Panc1 (cell line): Measurements from ENCODE around the gene CALB2. TPM values are rescaled to one million over a fixed set of nuclear protein-coding genes. Genes with fewer than 3 reads are reported as not detected.
"Not testable (repeated sequence)": the region's sequence is repeated elsewhere in the genome, so short reads cannot be mapped to it uniquely, and the experiment has no call there.

Experiments
- ATAC-seq: fragments of 200-7000 bp; cut with Tn5 transposase; 2 replicates; pipeline ENCODE4 v1.9.1; 2020; ENCODE audit warnings: mild to moderate bottlenecking, moderate library complexity
- BruUV-seq: library from RNA; stranded (reverse); fragments of 400-500 nt; replicated peaks from 2 replicates; lab custom pipeline; 2021; lab: Mats Ljungman, UMichigan
- CTCF ChIA-PET: fragments of 300-600 bp; sonication (Branson Sonifier 250); formaldehyde crosslinking; loops from one replicate; lab custom pipeline; 2022; ENCODE audit warnings: antibody characterized with exemption; lab: Charles Lee
- POLR2A ChIA-PET: fragments of 300-600 bp; sonication (Branson Sonifier 250); formaldehyde crosslinking; loops from one replicate; lab custom pipeline; 2022; ENCODE audit warnings: antibody characterized with exemption; lab: Charles Lee
- DNase-seq: peaks from one replicate; pipeline ENCODE4 v3.0.0-alpha.2; 2010; ENCODE audit warnings: low read depth, low spot score
- H3K27ac ChIP-seq: 2 replicates; pipeline ENCODE4 v1.5.1; 2011; ENCODE audit warnings: mild to moderate bottlenecking, low read length, inconsistent platforms
- H3K27me3 ChIP-seq: fragments of 200-500 bp; sonication (Bioruptor generic); 2 replicates; pipeline ENCODE4 v1.6.0; 2014; ENCODE audit warnings: low read length, inconsistent platforms; ENCODE audit not compliant: control insufficient read depth, insufficient read depth
- H3K36me3 ChIP-seq: fragments of 200-500 bp; sonication (Bioruptor generic); 2 replicates; pipeline ENCODE4 v1.5.1; 2014; ENCODE audit warnings: inconsistent platforms, mild to moderate bottlenecking, low read length, moderate library complexity; ENCODE audit not compliant: control insufficient read depth, insufficient read depth
- H3K4me1 ChIP-seq: 2 replicates; pipeline ENCODE4 v1.5.1; 2011; ENCODE audit warnings: inconsistent platforms, mild to moderate bottlenecking, low read length, moderate library complexity; ENCODE audit not compliant: control insufficient read depth, insufficient read depth
- H3K4me3 ChIP-seq, 2 experiments: 2 replicates each; pipeline ENCODE4 v1.5.1; 2011 to 2012; ENCODE audit warnings: low read depth in 2 of 2, low read length in 2 of 2, mild to moderate bottlenecking in 2 of 2, inconsistent platforms in 1 of 2, moderate library complexity in 1 of 2
- H3K9me3 ChIP-seq: fragments of 200-500 bp; sonication (Bioruptor generic); 2 replicates; pipeline ENCODE4 v1.5.1; 2014; ENCODE audit warnings: low read depth, mild to moderate bottlenecking, inconsistent platforms, low read length, moderate library complexity; ENCODE audit not compliant: control insufficient read depth, insufficient read depth
- POLR2AphosphoS5 ChIP-seq: IDR thresholded peaks from 2 replicates; pipeline ENCODE4 v1.6.1; 2012; ENCODE audit warnings: mild to moderate bottlenecking, low read depth, low read length, moderate library complexity
- SIN3A ChIP-seq: IDR thresholded peaks from 2 replicates; pipeline ENCODE4 v1.6.1; 2012; ENCODE audit warnings: low read depth, mild to moderate bottlenecking, low read length, moderate library complexity, borderline replicate concordance; ENCODE audit not compliant: insufficient read depth
- TCF7L2 ChIP-seq: IDR thresholded peaks from 2 replicates; pipeline ENCODE4 v1.6.1; 2011; ENCODE audit warnings: mild to moderate bottlenecking, low read depth, low read length, inconsistent platforms
- in situ Hi-C: cut with HindIII; loops from 2 replicates; pipeline ENCODE4 v1.10.0; 2016; ENCODE audit warnings: low sequenced_read_pairs, low pct_unique_long_range_greater_than_20kb
- intact Hi-C: fragments of 100-400 bp; cut with micrococcal nuclease; formaldehyde crosslinking; loops from one replicate; pipeline ENCODE4 v1.10.0; 2022; ENCODE audit not compliant: unreplicated experiment
- total RNA-seq: library from RNA; stranded (reverse); gene quantifications from one replicate; pipeline ENCODE4 v1.2.1, GENCODE V29; 2021; ENCODE audit not compliant: unreplicated experiment
- TF ChIP-seq, protein P1 (sequence below): fragments of 450-650 bp; IDR thresholded peaks from 2 replicates; pipeline ENCODE4 v1.5.1; 2017; ENCODE audit warnings: mild to moderate bottlenecking
- TF ChIP-seq, protein P2 (sequence below), 2 experiments: IDR thresholded peaks; 2 replicates each; pipeline ENCODE4 v1.6.1; 2011 to 2012; ENCODE audit warnings: low read depth in 2 of 2, control low read depth in 1 of 2, low read length in 1 of 2, mild to moderate bottlenecking in 1 of 2, moderate library complexity in 1 of 2; ENCODE audit not compliant: insufficient read depth in 1 of 2

Gene CALB2
- total RNA-seq, 1 experiment from 2014 or later = 0.59 TPM

DNA sequence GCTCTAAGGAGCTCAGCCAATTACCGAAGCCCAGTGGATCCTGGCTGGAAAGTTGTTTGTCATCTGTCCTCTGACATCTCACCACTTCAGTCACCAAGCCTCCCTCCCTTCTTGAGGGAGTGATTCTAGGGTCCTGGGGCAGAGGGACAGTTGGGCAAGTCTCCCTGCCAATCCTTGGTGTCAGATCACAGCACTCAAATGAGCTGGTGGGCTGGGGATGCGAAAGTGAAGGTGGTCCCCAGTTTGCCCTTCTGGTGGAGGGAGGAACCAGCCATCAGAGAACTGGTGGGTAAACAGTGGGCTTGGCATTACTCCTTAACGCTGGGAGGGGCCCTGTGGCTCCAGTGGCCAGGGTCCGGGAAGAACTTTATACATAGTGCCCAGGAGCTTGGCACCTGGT is 4.4 kb upstream of the CALB2 start:
- in situ Hi-C loops = no loop called here
- Histone ChIP-seq H3K4me3 (no peak overlapping the region), H3K27me3 (no peaks in the 10 kb centered on the region), H3K4me1 (no peaks in the 10 kb centered on the region; the same call in 1 of the 2 replicates), H3K27ac (no peak overlapping the region), H3K9me3 (no peaks in the 10 kb centered on the region), H3K36me3 (no peaks in the 10 kb centered on the region)
- POLR2A ChIA-PET = no interaction called here
- TF ChIP-seq, protein P1, sequence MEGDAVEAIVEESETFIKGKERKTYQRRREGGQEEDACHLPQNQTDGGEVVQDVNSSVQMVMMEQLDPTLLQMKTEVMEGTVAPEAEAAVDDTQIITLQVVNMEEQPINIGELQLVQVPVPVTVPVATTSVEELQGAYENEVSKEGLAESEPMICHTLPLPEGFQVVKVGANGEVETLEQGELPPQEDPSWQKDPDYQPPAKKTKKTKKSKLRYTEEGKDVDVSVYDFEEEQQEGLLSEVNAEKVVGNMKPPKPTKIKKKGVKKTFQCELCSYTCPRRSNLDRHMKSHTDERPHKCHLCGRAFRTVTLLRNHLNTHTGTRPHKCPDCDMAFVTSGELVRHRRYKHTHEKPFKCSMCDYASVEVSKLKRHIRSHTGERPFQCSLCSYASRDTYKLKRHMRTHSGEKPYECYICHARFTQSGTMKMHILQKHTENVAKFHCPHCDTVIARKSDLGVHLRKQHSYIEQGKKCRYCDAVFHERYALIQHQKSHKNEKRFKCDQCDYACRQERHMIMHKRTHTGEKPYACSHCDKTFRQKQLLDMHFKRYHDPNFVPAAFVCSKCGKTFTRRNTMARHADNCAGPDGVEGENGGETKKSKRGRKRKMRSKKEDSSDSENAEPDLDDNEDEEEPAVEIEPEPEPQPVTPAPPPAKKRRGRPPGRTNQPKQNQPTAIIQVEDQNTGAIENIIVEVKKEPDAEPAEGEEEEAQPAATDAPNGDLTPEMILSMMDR = no peak
- TF ChIP-seq SIN3A = no peak
- TF ChIP-seq, protein P2, sequence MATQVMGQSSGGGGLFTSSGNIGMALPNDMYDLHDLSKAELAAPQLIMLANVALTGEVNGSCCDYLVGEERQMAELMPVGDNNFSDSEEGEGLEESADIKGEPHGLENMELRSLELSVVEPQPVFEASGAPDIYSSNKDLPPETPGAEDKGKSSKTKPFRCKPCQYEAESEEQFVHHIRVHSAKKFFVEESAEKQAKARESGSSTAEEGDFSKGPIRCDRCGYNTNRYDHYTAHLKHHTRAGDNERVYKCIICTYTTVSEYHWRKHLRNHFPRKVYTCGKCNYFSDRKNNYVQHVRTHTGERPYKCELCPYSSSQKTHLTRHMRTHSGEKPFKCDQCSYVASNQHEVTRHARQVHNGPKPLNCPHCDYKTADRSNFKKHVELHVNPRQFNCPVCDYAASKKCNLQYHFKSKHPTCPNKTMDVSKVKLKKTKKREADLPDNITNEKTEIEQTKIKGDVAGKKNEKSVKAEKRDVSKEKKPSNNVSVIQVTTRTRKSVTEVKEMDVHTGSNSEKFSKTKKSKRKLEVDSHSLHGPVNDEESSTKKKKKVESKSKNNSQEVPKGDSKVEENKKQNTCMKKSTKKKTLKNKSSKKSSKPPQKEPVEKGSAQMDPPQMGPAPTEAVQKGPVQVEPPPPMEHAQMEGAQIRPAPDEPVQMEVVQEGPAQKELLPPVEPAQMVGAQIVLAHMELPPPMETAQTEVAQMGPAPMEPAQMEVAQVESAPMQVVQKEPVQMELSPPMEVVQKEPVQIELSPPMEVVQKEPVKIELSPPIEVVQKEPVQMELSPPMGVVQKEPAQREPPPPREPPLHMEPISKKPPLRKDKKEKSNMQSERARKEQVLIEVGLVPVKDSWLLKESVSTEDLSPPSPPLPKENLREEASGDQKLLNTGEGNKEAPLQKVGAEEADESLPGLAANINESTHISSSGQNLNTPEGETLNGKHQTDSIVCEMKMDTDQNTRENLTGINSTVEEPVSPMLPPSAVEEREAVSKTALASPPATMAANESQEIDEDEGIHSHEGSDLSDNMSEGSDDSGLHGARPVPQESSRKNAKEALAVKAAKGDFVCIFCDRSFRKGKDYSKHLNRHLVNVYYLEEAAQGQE (IDR thresholded peaks at IDR 0.05; ENCODE audit: insufficient read depth in 1 of 2, low read depth in 2 of 2, low read length in 1 of 2) = no peak
- TF ChIP-seq POLR2AphosphoS5 = no peak
- intact Hi-C loops = loop anchor here (10.0 kb wide), 1 partner anchor 139 kb away; no protein-coding TSS in a partner anchor
- CTCF ChIA-PET = no interaction called here
- no TSS peak for BruUV-seq
- no peak for DNase-seq
- ATAC-seq = no peak

DNA sequence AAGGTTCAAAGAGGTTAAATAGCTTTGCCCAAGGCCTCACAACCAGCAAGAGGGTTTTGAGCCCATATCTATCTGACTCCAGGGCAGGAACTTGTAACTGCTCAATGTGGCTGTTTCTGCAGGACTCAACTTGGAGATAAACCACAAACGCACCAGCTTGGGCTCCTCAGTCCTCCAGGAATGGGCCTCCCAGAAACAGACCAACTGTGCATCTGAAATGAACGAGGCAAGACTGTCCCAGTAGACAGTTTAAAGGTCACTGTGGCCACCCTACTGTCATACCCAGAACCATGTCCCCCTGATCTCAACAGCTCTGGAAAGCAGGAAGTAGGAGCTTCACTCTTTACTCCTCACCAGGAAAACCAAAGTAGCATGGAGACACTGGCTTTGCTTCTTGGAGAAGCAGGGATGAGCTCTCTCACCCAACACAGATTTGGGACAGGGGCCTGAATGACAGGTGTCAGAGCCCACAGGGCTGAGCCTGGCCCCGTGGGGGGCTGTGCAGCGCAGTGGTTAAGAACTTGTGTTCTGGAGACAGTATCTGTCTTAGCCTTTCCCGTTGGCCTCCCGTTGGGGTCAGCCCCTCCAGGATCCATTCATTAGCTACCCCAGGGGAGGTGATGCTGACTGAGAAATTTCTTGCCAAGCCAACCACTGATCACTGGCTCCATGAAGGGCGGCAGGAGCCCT is 2.3 kb upstream of the CALB2 start:
- TF ChIP-seq, protein P2 (IDR thresholded peaks at IDR 0.05; ENCODE audit: insufficient read depth in 1 of 2, low read depth in 2 of 2, low read length in 1 of 2) = no peak
- no peak for TF ChIP-seq SIN3A
- TF ChIP-seq, protein P1 = no peak
- no peak for TF ChIP-seq TCF7L2
- no peak for TF ChIP-seq POLR2AphosphoS5
- intact Hi-C loops = loop anchor here (10.0 kb wide), 1 partner anchor 141 kb away; no protein-coding TSS in a partner anchor

GRCh38 chr16:71356936-71357335 is 1.6 kb upstream of the CALB2 start:
- ATAC-seq, H3K9me3 ChIP-seq, H3K4me3 ChIP-seq, H3K36me3 ChIP-seq, DNase-seq, BruUV-seq, POLR2A ChIA-PET, H3K27me3 ChIP-seq, H3K27ac ChIP-seq, H3K4me1 ChIP-seq, in situ Hi-C loops: not testable (repeated sequence)
- CTCF ChIA-PET = interaction anchor here (0.5 kb wide), 1 partner anchor 1253 kb away, joined by 4 read pairs; no protein-coding TSS in a partner anchor
- intact Hi-C loops = loop anchor here (10.0 kb wide), 1 partner anchor 142 kb away; no protein-coding TSS in a partner anchor

More for the DNA sequence above, 2.3 kb upstream of the CALB2 start:
- Histone ChIP-seq H3K27ac (no peak overlapping the region), H3K9me3 (no peaks in the 10 kb centered on the region), H3K4me3 (no peak overlapping the region), H3K36me3 (no peaks in the 10 kb centered on the region), H3K27me3 (no peaks in the 10 kb centered on the region), H3K4me1 (no peaks in the 10 kb centered on the region; the same call in 1 of the 2 replicates)
- ChIA-PET POLR2A (no interaction called here), CTCF (interaction anchor here (0.5 kb wide), 1 partner anchor 1252 kb away, joined by 4 read pairs; no protein-coding TSS in a partner anchor)
- BruUV-seq = no TSS peak
- ATAC-seq (no peak), DNase-seq (no peak)
- in situ Hi-C loops = no loop called here
